Measurements from ENCODE around the gene H6PD.

H6PD gene

DNA sequence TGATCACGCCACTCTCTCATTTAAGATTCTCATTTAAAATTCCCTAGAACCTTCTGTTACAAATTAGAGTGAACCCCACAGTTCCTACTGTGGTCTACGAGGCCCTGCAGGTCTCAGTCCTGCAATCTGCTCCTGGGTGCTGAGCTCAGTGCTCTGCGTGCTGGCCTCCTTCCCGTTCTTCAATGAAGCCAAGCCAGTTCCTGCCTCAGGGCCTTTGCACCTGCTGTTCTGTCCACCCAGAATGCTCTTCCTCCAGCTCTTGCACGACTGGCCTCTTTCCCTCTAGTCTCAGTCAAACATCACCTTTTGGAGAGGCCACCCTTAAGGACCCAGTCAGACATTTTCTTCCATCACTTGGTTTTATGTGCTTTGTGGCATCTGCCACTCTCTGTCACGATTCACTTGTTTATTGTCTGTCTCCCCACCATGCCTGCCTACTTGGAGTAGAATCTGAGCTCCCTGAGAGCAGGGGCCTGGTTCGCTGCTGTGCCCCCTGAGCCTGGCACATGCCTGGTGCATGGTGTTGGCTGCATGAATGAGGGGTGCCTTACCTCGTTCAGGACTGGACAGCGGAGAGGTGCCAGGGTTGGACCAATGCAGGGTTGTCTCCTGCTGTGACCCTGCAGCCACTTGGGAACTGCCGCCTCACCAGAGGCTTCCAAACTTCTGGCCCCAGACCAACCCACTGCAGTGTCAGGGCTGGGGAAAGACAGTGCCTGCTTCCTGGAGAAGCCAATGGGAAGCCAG, 9.7 kb upstream of the H6PD start:
- Histone ChIP-seq H3K27me3 (replicated peaks in 2 of 5; ENCODE audit: control insufficient read depth in 4 of 5, insufficient read depth in 5 of 5, low read length in 4 of 5) (peaks cover 0 to 5% (median 0%) of the 10 kb centered on the region in 5 experiments), H3K36me3 (ENCODE audit: control insufficient read depth in 4 of 4, insufficient read depth in 4 of 4, low read length in 3 of 4) (no peaks in the 10 kb centered on the region), H3K9me3 (ENCODE audit: control extremely low read depth in 1 of 5, control insufficient read depth in 4 of 5, insufficient read depth in 2 of 5, low read depth in 1 of 5, low read length in 4 of 5) (no peaks in the 10 kb centered on the region), H3K4me3 (ENCODE audit: control insufficient read depth in 1 of 7, extremely low read depth in 1 of 7, insufficient read depth in 4 of 7, low read depth in 2 of 7, low read length in 6 of 7) (no peak overlapping the region), H3K27ac (ENCODE audit: insufficient read depth in 1 of 2, low read depth in 1 of 2, low read length in 2 of 2, poor library complexity in 1 of 2, severe bottlenecking in 2 of 2) (no peak overlapping the region), H3K4me1 (ENCODE audit: control extremely low read depth in 1 of 4, control insufficient read depth in 4 of 4, insufficient read depth in 4 of 4, low read length in 3 of 4) (no peaks in the 10 kb centered on the region)
- WGBS (ENCODE audit: insufficient coverage), result 98% methylated on average over 9 of the region's 10 CpGs
- ChIA-PET POLR2A (no interaction called here), CTCF (interaction anchor here (1.2 to 1.8 kb wide), 2 partner anchors 9 to 24 kb away, joined by 3 to 9 read pairs; partner anchors contain the start of gene H6PD)
- DNase-seq, result no peak

DNA sequence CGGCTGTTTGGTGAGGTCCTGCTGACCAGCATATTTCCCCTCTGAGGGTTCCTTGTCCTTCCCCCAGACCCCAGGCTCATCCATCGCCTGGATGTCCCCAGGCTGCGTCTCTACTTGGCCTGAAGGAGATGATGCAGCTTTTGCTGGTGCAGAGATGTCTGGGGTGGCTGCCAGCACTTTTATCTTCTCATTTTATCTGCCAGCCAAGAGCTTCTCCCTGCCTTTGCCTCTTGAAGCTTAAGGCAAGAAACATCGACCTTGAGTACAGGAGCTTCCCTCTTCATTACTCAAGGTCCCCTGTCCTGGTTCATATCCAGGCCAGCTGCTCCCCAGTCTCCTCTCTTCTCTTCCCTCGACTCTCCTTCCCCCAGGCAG, 9.2 kb upstream of the H6PD start:
- no peaks in the 10 kb centered on the region for H3K9me3 ChIP-seq (ENCODE audit: control extremely low read depth in 1 of 5, control insufficient read depth in 4 of 5, insufficient read depth in 2 of 5, low read depth in 1 of 5, low read length in 4 of 5)
- CTCF ChIA-PET, result interaction anchor here (1.8 kb wide), 1 partner anchor 9 kb away, joined by 9 read pairs; the partner anchor contains the start of gene H6PD
- no peaks in the 10 kb centered on the region for H3K4me1 ChIP-seq (ENCODE audit: control extremely low read depth in 1 of 4, control insufficient read depth in 4 of 4, insufficient read depth in 4 of 4, low read length in 3 of 4)
- 91% methylated on average over 5 of the region's 5 CpGs for WGBS (ENCODE audit: insufficient coverage)
- H3K27me3 ChIP-seq (replicated peaks in 2 of 5; ENCODE audit: control insufficient read depth in 4 of 5, insufficient read depth in 5 of 5, low read length in 4 of 5), result peaks cover 0 to 5% (median 0%) of the 10 kb centered on the region in 5 experiments
- POLR2A ChIA-PET, result no interaction called here
- H3K4me3 ChIP-seq (ENCODE audit: control insufficient read depth in 1 of 7, extremely low read depth in 1 of 7, insufficient read depth in 4 of 7, low read depth in 2 of 7, low read length in 6 of 7), result no peak overlapping the region
- H3K36me3 ChIP-seq (ENCODE audit: control insufficient read depth in 4 of 4, insufficient read depth in 4 of 4, low read length in 3 of 4), result no peaks in the 10 kb centered on the region
- H3K27ac ChIP-seq (ENCODE audit: insufficient read depth in 1 of 2, low read depth in 1 of 2, low read length in 2 of 2, poor library complexity in 1 of 2, severe bottlenecking in 2 of 2), result no peak overlapping the region
- no peak for DNase-seq

DNA sequence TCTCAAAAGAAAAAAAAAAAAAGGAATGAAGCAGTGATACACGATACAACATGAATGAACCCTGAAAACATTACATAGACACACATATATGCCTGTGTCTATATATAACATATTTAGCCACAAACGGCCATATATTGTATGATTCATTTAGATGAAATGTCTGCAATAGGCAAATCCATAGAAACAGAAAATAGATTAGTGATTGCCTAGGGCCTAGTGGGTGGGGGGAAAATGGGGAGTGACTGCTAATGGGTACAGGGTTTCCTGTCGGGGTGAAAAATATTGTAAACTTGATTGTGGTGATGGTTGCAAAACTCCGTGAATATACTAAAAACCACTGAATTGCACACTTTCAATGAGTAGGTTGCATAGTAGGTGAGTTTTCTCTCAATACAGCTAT, 6.0 kb upstream of the H6PD start:
- no peaks in the 10 kb centered on the region for H3K36me3 ChIP-seq (ENCODE audit: control insufficient read depth in 4 of 4, insufficient read depth in 4 of 4, low read length in 3 of 4)
- peaks cover 0 to 3% (median 0%) of the 10 kb centered on the region in 5 experiments for H3K9me3 ChIP-seq (ENCODE audit: control extremely low read depth in 1 of 5, control insufficient read depth in 4 of 5, insufficient read depth in 2 of 5, low read depth in 1 of 5, low read length in 4 of 5)
- ChIA-PET POLR2A (no interaction called here), CTCF (interaction anchor here (1.1 kb wide), 1 partner anchor 8 kb away, joined by 3 read pairs; no protein-coding TSS in a partner anchor)
- 88% methylated on average over 1 of the region's 4 CpGs for WGBS (ENCODE audit: insufficient coverage)
- DNase-seq, result no peak
- peaks cover 0 to 6% (median 2%) of the 10 kb centered on the region in 4 experiments for H3K4me1 ChIP-seq (ENCODE audit: control extremely low read depth in 1 of 4, control insufficient read depth in 4 of 4, insufficient read depth in 4 of 4, low read length in 3 of 4)
- no peak overlapping the region for H3K4me3 ChIP-seq (ENCODE audit: control insufficient read depth in 1 of 7, extremely low read depth in 1 of 7, insufficient read depth in 4 of 7, low read depth in 2 of 7, low read length in 6 of 7)
- no peak overlapping the region for H3K27ac ChIP-seq (ENCODE audit: insufficient read depth in 1 of 2, low read depth in 1 of 2, low read length in 2 of 2, poor library complexity in 1 of 2, severe bottlenecking in 2 of 2)
- peaks cover 0 to 5% (median 0%) of the 10 kb centered on the region in 5 experiments for H3K27me3 ChIP-seq (replicated peaks in 2 of 5; ENCODE audit: control insufficient read depth in 4 of 5, insufficient read depth in 5 of 5, low read length in 4 of 5)

DNA sequence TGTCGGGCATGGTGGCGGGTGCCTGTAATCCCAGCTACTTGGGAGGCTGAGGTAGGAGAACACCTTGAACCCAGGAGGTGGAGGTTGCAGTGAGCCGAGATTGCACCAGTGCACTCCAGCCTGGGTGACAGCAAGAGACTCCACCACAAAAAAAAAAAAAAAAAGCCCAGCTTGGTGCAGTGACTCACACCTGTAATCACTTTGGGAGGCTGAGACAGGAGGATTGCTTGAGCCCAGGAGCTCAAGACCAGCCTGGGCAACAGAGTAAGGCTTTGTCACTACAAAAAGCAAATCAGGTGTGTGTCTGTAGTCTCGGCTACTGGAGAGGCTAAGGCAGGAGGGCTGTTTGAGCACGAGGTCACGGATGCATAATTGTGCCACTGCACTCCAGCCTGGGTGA, 5.0 kb upstream of the H6PD start:
- peaks cover 0 to 5% (median 0%) of the 10 kb centered on the region in 5 experiments for H3K27me3 ChIP-seq (replicated peaks in 2 of 5; ENCODE audit: control insufficient read depth in 4 of 5, insufficient read depth in 5 of 5, low read length in 4 of 5)
- no peak overlapping the region for H3K27ac ChIP-seq (ENCODE audit: insufficient read depth in 1 of 2, low read depth in 1 of 2, low read length in 2 of 2, poor library complexity in 1 of 2, severe bottlenecking in 2 of 2)
- no peaks in the 10 kb centered on the region for H3K36me3 ChIP-seq (ENCODE audit: control insufficient read depth in 4 of 4, insufficient read depth in 4 of 4, low read length in 3 of 4)
- POLR2A ChIA-PET, result no interaction called here
- no peak overlapping the region for H3K4me3 ChIP-seq (ENCODE audit: control insufficient read depth in 1 of 7, extremely low read depth in 1 of 7, insufficient read depth in 4 of 7, low read depth in 2 of 7, low read length in 6 of 7)
- 100% methylated on average over 1 of the region's 6 CpGs for WGBS (ENCODE audit: insufficient coverage)
- no peak for DNase-seq
- peaks cover 0 to 14% (median 7%) of the 10 kb centered on the region in 4 experiments for H3K4me1 ChIP-seq (ENCODE audit: control extremely low read depth in 1 of 4, control insufficient read depth in 4 of 4, insufficient read depth in 4 of 4, low read length in 3 of 4)
- CTCF ChIA-PET, result interaction anchor here (1.0 kb wide), 1 partner anchor 14 kb away, joined by 3 read pairs; no protein-coding TSS in a partner anchor
- H3K9me3 ChIP-seq (ENCODE audit: control extremely low read depth in 1 of 5, control insufficient read depth in 4 of 5, insufficient read depth in 2 of 5, low read depth in 1 of 5, low read length in 4 of 5), result peaks cover 0 to 3% (median 0%) of the 10 kb centered on the region in 5 experiments

DNA sequence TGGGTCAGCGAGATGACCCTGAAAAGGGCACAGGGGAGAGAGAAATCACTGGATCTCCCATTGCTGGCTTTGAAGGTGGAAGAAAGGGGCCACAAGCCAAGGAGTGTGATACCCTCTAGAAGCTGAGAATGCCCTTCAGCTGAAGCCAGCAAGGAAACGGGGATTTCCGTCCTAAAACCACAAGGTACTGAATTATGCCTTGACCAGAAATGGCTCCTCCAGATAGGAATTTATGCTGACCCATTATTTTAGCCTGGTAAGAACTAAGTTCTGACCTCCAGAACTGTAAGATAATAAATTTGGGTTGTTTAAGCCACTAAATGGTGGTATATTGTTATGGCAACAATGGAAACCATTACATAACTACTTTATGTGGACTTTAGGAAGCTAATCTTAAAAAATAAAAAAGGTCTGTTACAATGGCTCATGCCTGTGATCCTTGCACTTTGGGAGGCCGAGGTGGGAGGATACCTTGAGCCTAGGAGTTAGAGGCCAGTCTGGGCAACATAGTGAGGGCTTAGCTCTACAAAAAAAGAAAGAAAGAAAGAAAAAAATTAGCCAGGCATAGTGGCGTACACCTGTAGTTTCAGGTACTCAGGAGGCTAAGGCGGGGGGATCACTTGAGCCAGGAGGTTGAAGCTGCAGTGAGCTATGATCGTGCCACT, 3.6 kb upstream of the H6PD start:
- Histone ChIP-seq H3K9me3 (ENCODE audit: control extremely low read depth in 1 of 5, control insufficient read depth in 4 of 5, insufficient read depth in 2 of 5, low read depth in 1 of 5, low read length in 4 of 5) (peaks cover 0 to 3% (median 0%) of the 10 kb centered on the region in 5 experiments), H3K27ac (ENCODE audit: insufficient read depth in 1 of 2, low read depth in 1 of 2, low read length in 2 of 2, poor library complexity in 1 of 2, severe bottlenecking in 2 of 2) (no peak overlapping the region), H3K27me3 (replicated peaks in 2 of 5; ENCODE audit: control insufficient read depth in 4 of 5, insufficient read depth in 5 of 5, low read length in 4 of 5) (peaks cover 0 to under 1% (median 0%) of the 10 kb centered on the region in 5 experiments), H3K4me1 (ENCODE audit: control extremely low read depth in 1 of 4, control insufficient read depth in 4 of 4, insufficient read depth in 4 of 4, low read length in 3 of 4) (peaks cover 2 to 24% (median 15%) of the 10 kb centered on the region in 4 experiments), H3K36me3 (ENCODE audit: control insufficient read depth in 4 of 4, insufficient read depth in 4 of 4, low read length in 3 of 4) (no peaks in the 10 kb centered on the region), H3K4me3 (ENCODE audit: control insufficient read depth in 1 of 7, extremely low read depth in 1 of 7, insufficient read depth in 4 of 7, low read depth in 2 of 7, low read length in 6 of 7) (no peak overlapping the region)
- 90% methylated on average over 7 of the region's 7 CpGs for WGBS (ENCODE audit: insufficient coverage)
- CTCF ChIA-PET, result interaction anchor here (0.6 to 1.8 kb wide), 3 partner anchors 30 to 120 kb away, joined by 3 to 6 read pairs (median 4); no protein-coding TSS in a partner anchor
- POLR2A ChIA-PET, result no interaction called here
- DNase-seq, result no peak

DNA sequence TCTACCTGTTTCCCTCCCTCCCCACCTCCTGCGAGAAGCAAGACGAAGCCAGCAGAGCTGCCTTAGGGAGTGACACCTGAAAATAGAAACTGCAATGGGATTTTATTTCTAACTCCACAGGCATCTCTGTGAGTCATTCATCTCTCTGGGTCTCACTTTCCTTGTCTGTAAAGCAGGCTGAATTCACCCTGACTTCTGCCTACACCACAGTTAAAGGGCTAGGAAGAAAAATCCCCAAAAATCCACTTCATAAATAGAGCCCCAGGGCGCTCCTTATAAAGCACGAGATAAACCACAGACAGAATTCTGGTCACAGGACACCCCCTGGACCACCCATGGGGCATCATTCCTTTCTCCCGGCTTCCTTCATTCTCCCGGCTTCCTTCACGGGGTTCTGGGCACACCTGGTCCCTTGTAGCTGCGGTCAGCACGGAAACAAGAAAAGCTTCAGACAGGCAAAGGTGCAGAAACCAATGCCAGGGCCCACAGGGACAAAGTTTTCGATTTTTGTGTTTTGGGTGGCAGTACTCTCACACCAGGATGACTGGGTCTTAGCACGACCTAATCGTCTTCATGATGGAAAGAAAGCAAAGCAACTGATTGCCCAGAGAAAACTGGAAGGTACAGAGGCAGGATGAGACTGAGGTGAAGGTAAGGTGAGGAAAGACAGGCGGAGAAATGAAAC, 2.8 kb upstream of the H6PD start:
- H3K4me1 ChIP-seq (ENCODE audit: control extremely low read depth in 1 of 4, control insufficient read depth in 4 of 4, insufficient read depth in 4 of 4, low read length in 3 of 4), result peaks cover 2 to 28% (median 15%) of the 10 kb centered on the region in 4 experiments
- no peak overlapping the region for H3K27ac ChIP-seq (ENCODE audit: insufficient read depth in 1 of 2, low read depth in 1 of 2, low read length in 2 of 2, poor library complexity in 1 of 2, severe bottlenecking in 2 of 2)
- no peaks in the 10 kb centered on the region for H3K27me3 ChIP-seq (replicated peaks in 2 of 5; ENCODE audit: control insufficient read depth in 4 of 5, insufficient read depth in 5 of 5, low read length in 4 of 5)
- POLR2A ChIA-PET, result no interaction called here
- 92% methylated on average over 13 of the region's 13 CpGs for whole genome bisulfite sequencing (ENCODE audit: insufficient coverage)
- H3K36me3 ChIP-seq (ENCODE audit: control insufficient read depth in 4 of 4, insufficient read depth in 4 of 4, low read length in 3 of 4), result no peaks in the 10 kb centered on the region
- CTCF ChIA-PET, result interaction anchor here (1.8 kb wide), 1 partner anchor 31 kb away, joined by 6 read pairs; no protein-coding TSS in a partner anchor
- H3K9me3 ChIP-seq (ENCODE audit: control extremely low read depth in 1 of 5, control insufficient read depth in 4 of 5, insufficient read depth in 2 of 5, low read depth in 1 of 5, low read length in 4 of 5), result peaks cover 0 to 3% (median 0%) of the 10 kb centered on the region in 5 experiments
- no peak for DNase-seq
- no peak overlapping the region for H3K4me3 ChIP-seq (ENCODE audit: control insufficient read depth in 1 of 7, extremely low read depth in 1 of 7, insufficient read depth in 4 of 7, low read depth in 2 of 7, low read length in 6 of 7)
